GM12874 (cell line): ENCODE data around the gene PYHIN1.

Source experiments
- CTCF ChIP-seq: IDR thresholded peaks from 2 replicates; pipeline ENCODE4 v1.5.1; 2011; ENCODE audit warnings: low read depth, mild to moderate bottlenecking, control low read depth, low read length, moderate library complexity; ENCODE audit not compliant: insufficient read depth

PYHIN1 gene

GRCh38 chr1:158999316-159000069 is 68.1 kb downstream of the PYHIN1 start:
- no peak for TF ChIP-seq CTCF

- TF ChIP-seq CTCF: no peak
These were observed 68.7 kb downstream of the PYHIN1 start for GRCh38 chr1:159000070-159000409.

- no peak for TF ChIP-seq CTCF
These were observed 69.3 kb downstream of the PYHIN1 start for GRCh38 chr1:159000625-159001024.

- TF ChIP-seq CTCF: no peak
These were observed 73.8 kb downstream of the PYHIN1 start for GRCh38 chr1:159005161-159005560.

- no peak for TF ChIP-seq CTCF
These were observed 74.3 kb downstream of the PYHIN1 start for GRCh38 chr1:159005676-159006075.

- no peak for TF ChIP-seq CTCF
These were observed 76.4 kb downstream of the PYHIN1 start for GRCh38 chr1:159007726-159008125.

GRCh38 chr1:159008744-159009188 is 77.4 kb downstream of the PYHIN1 start:
- TF ChIP-seq CTCF: no peak

- no peak for TF ChIP-seq CTCF
These were observed 77.9 kb downstream of the PYHIN1 start for GRCh38 chr1:159009287-159009686.
